ENCODE measurements around the gene GADD45G. TPM values are rescaled to one million over a fixed set of nuclear protein-coding genes. Genes with fewer than 3 reads are reported as not detected.

GADD45G gene
- total and polyA plus RNA-seq, 2 of the 4 experiments (the other 2 are of a cell fraction) = 0.15 TPM; not detected in 1

DNA sequence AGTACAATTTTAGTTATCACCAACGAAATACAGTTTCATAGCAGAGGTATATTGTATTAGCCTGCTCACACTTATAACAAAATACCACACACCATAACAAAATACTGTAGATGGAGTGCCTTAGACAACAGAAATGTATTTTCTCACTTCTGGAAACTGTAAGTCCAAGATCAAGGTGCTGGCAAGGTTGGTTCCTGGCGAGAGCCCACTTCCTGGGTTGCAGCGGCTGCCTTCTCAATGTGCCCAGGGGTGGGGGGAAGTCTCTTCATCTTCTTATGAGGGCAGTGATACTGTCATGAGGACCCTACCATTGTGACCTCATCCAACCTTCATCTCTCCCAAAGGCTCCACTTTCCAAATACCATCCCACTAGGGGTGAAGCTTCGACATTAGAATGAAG is 30.5 kb upstream of the GADD45G start:
- H2BK20ac ChIP-seq (ENCODE audit: low read depth, low read length) = no peak overlapping the region
- no CpG with 5 or more reads among the region's 4 CpGs for WGBS, 2 experiments (ENCODE audit: extremely low coverage in 2 of 2, insufficient read length in 1 of 2)
- no peak overlapping the region for H3K9ac ChIP-seq (ENCODE audit: low read depth, low read length)
- ChIA-PET CTCF (no interaction called here), POLR2A (ENCODE audit: unreplicated experiment) (no interaction called here)
- H2AK5ac ChIP-seq (ENCODE audit: low read depth, low read length) = no peak overlapping the region
- H3K4me2 ChIP-seq (ENCODE audit: low read depth, low read length) = no peak overlapping the region
- H3K9me1 ChIP-seq (ENCODE audit: insufficient read depth, low read length) = no peaks in the 10 kb centered on the region
- in situ Hi-C loops (cut with MboI; ENCODE audit: low sequenced_read_pairs) = no loop called here
- intact Hi-C loops (cut with micrococcal nuclease) = no loop called here
- H4K20me1 ChIP-seq (ENCODE audit: insufficient read depth, low read length) = no peaks in the 10 kb centered on the region
- H3K23ac ChIP-seq (ENCODE audit: low read depth, low read length) = no peak overlapping the region
- H3K9me3 ChIP-seq (ENCODE audit: control insufficient read depth, insufficient read depth, low read length) = no peaks in the 10 kb centered on the region
- H4K91ac ChIP-seq (ENCODE audit: insufficient read depth, low read depth, low read length) = no peak overlapping the region
- ATAC-seq (ENCODE audit: low read depth) (no peak), DNase-seq (no peak)
- no peaks in the 10 kb centered on the region for H3K36me3 ChIP-seq (ENCODE audit: control insufficient read depth, insufficient read depth, low read length)
- dilution Hi-C loops (cut with HindIII; ENCODE audit: low sequenced_read_pairs, unreplicated experiment) = no loop called here
- H3K56ac ChIP-seq (ENCODE audit: extremely low read depth, insufficient read depth, low read length) = no peak overlapping the region
- H2BK15ac ChIP-seq (ENCODE audit: low read depth, low read length) = no peak overlapping the region
- H2BK120ac ChIP-seq (ENCODE audit: low read depth, low read length) = no peak overlapping the region
- H3K27ac ChIP-seq (ENCODE audit: insufficient read depth, low read length) = no peak overlapping the region
- no peak overlapping the region for H4K5ac ChIP-seq (ENCODE audit: low read depth, low read length)
- no peak overlapping the region for H3K4ac ChIP-seq (ENCODE audit: low read depth, low read length)
- no peaks in the 10 kb centered on the region for H3K4me1 ChIP-seq (ENCODE audit: control insufficient read depth, insufficient read depth, low read length)
- no peak for TF ChIP-seq RCOR1 (IDR thresholded peaks at IDR 0.05; ENCODE audit: insufficient replicate concordance, low read length)
- TF ChIP-seq, protein P1, sequence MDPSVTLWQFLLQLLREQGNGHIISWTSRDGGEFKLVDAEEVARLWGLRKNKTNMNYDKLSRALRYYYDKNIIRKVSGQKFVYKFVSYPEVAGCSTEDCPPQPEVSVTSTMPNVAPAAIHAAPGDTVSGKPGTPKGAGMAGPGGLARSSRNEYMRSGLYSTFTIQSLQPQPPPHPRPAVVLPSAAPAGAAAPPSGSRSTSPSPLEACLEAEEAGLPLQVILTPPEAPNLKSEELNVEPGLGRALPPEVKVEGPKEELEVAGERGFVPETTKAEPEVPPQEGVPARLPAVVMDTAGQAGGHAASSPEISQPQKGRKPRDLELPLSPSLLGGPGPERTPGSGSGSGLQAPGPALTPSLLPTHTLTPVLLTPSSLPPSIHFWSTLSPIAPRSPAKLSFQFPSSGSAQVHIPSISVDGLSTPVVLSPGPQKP (IDR thresholded peaks at IDR 0.05; ENCODE audit: borderline replicate concordance, low read depth, low read length) = no peak
- TF ChIP-seq BHLHE40 (IDR thresholded peaks at IDR 0.05; ENCODE audit: low read depth, low read length) = no peak
- TF ChIP-seq MAZ (IDR thresholded peaks at IDR 0.05; ENCODE audit: borderline replicate concordance, low read depth, low read length) = no peak
- TF ChIP-seq SMC3 (IDR thresholded peaks at IDR 0.05; ENCODE audit: low read depth, low read length) = no peak
- TF ChIP-seq, protein P2, sequence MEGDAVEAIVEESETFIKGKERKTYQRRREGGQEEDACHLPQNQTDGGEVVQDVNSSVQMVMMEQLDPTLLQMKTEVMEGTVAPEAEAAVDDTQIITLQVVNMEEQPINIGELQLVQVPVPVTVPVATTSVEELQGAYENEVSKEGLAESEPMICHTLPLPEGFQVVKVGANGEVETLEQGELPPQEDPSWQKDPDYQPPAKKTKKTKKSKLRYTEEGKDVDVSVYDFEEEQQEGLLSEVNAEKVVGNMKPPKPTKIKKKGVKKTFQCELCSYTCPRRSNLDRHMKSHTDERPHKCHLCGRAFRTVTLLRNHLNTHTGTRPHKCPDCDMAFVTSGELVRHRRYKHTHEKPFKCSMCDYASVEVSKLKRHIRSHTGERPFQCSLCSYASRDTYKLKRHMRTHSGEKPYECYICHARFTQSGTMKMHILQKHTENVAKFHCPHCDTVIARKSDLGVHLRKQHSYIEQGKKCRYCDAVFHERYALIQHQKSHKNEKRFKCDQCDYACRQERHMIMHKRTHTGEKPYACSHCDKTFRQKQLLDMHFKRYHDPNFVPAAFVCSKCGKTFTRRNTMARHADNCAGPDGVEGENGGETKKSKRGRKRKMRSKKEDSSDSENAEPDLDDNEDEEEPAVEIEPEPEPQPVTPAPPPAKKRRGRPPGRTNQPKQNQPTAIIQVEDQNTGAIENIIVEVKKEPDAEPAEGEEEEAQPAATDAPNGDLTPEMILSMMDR (conservative IDR thresholded peaks at IDR 0.05; ENCODE audit: low read depth, low read length) = no peak
- no peak for TF ChIP-seq RAD21 (IDR thresholded peaks at IDR 0.05; ENCODE audit: low read length)
- TF ChIP-seq NFE2L2 (IDR thresholded peaks at IDR 0.05; ENCODE audit: low read depth, low read length) = no peak
- no peak for TF ChIP-seq MAFK (IDR thresholded peaks at IDR 0.05; ENCODE audit: low read depth, low read length)
- TF ChIP-seq POLR2A (IDR thresholded peaks at IDR 0.05; ENCODE audit: low read depth, low read length) = no peak
- no peak for TF ChIP-seq CEBPB (IDR thresholded peaks at IDR 0.05; ENCODE audit: low read depth, low read length)
- no peak for TF ChIP-seq MXI1 (IDR thresholded peaks at IDR 0.05; ENCODE audit: borderline replicate concordance, low read depth, low read length)
- TF ChIP-seq FOS (IDR thresholded peaks at IDR 0.05; ENCODE audit: low read depth, low read length) = no peak
- TF ChIP-seq CHD1 (IDR thresholded peaks at IDR 0.05; ENCODE audit: low read depth, low read length) = no peak
- no peak for TF ChIP-seq RFX5 (IDR thresholded peaks at IDR 0.05; ENCODE audit: low read depth, low read length)
- TF ChIP-seq, protein P3, sequence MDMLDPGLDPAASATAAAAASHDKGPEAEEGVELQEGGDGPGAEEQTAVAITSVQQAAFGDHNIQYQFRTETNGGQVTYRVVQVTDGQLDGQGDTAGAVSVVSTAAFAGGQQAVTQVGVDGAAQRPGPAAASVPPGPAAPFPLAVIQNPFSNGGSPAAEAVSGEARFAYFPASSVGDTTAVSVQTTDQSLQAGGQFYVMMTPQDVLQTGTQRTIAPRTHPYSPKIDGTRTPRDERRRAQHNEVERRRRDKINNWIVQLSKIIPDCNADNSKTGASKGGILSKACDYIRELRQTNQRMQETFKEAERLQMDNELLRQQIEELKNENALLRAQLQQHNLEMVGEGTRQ (IDR thresholded peaks at IDR 0.05; ENCODE audit: low read depth, low read length) = no peak
- H3K14ac ChIP-seq (replicated peaks; ENCODE audit: low read depth, low read length) = no peak overlapping the region
- H3K79me1 ChIP-seq (ENCODE audit: low read depth in 1 of 2, low read length in 2 of 2) = no peaks in the 10 kb centered on the region
- no peak overlapping the region for H4K8ac ChIP-seq (ENCODE audit: low read depth in 2 of 2, low read length in 2 of 2)
- H3K18ac ChIP-seq (ENCODE audit: low read depth, low read length) = no peak overlapping the region
- H2BK5ac ChIP-seq (ENCODE audit: low read depth, low read length, poor library complexity, severe bottlenecking) = no peak overlapping the region
- H3K4me3 ChIP-seq (ENCODE audit: insufficient read depth, low read depth, low read length) = no peak overlapping the region
- BruUV-seq (replicated peaks) = no TSS peak
- peaks cover 7% of the 10 kb centered on the region for H3K27me3 ChIP-seq (ENCODE audit: control insufficient read depth, insufficient read depth, low read length)
- no peak overlapping the region for H2AK9ac ChIP-seq (replicated peaks; ENCODE audit: low read depth, low read length, poor library complexity)
- H2AFZ ChIP-seq (replicated peaks; ENCODE audit: low read length, poor library complexity) = no peak overlapping the region
